Testis (tissue), 3 donors: Measurements from ENCODE around the gene ATP1B3. TPM values are rescaled to one million over a fixed set of nuclear protein-coding genes. Genes with fewer than 3 reads are reported as not detected.

ENCODE experiments used
- polyA plus RNA-seq: library from polyadenylated mRNA; stranded (reverse); fragments of 350-450 nt; fragmentation: Illumina TruSeq; extraction: RNeasy Lipid Tissue Mini Kit (QIAGEN cat#74804); gene quantifications from one replicate; pipeline ENCODE4 v1.2.3, GENCODE V29; 2014; ENCODE audit warnings: low read depth, low replicate concordance; ENCODE audit not compliant: insufficient read depth
- small RNA-seq, 2 donors: library from RNA; depleted of rRNA; stranded (forward); fragments of <200 nt; gene quantifications; one replicate each; pipeline ENCODE3, GENCODE V24; 2016
- total RNA-seq, 2 donors: library from RNA; depleted of rRNA; stranded (reverse); fragments of >200 nt; gene quantifications; one replicate each; pipeline ENCODE4 v1.2.3, GENCODE V29; 2016

ATP1B3 gene
- total and polyA plus RNA-seq, 3 donors from 2014 or later, result 47.1 to 147 (median 79.5) TPM

Small RNAs within 50 kb of the gene (small RNA-seq; reads per million reads assigned to genes)
- gene HMGN2P25 (0 reads per million in 2 donors), gene RNU6-509P (0 reads per million in 2 donors)

Other genes starting within 250 kb of the ATP1B3 start
- gene RNF7, start 138.3 kb upstream of the ATP1B3 start, total RNA-seq, result 10 to 100 TPM; 60.7 to 69.9 TPM
- 122 TPM for gene RNF7, start 138.3 kb upstream of the ATP1B3 start, polyA plus RNA-seq
- under 1 TPM in 1 of 2 donors, not detected in 1; 0.31 TPM for gene GRK7, start 113.2 kb upstream of the ATP1B3 start, total RNA-seq
- gene GRK7, start 113.2 kb upstream of the ATP1B3 start, polyA plus RNA-seq, result 0.12 TPM